ENCODE results near the gene MYL7.

Gene MYL7

GRCh38 chr7:44108768-44109750 lies 32.1 kb downstream of the MYL7 start:
- DNase-seq (ENCODE audit: low read depth, low spot score) = no peak
- in situ Hi-C loops (cut with HindIII; ENCODE audit: low sequenced_read_pairs) = no loop called here
- TF ChIP-seq, protein P1, sequence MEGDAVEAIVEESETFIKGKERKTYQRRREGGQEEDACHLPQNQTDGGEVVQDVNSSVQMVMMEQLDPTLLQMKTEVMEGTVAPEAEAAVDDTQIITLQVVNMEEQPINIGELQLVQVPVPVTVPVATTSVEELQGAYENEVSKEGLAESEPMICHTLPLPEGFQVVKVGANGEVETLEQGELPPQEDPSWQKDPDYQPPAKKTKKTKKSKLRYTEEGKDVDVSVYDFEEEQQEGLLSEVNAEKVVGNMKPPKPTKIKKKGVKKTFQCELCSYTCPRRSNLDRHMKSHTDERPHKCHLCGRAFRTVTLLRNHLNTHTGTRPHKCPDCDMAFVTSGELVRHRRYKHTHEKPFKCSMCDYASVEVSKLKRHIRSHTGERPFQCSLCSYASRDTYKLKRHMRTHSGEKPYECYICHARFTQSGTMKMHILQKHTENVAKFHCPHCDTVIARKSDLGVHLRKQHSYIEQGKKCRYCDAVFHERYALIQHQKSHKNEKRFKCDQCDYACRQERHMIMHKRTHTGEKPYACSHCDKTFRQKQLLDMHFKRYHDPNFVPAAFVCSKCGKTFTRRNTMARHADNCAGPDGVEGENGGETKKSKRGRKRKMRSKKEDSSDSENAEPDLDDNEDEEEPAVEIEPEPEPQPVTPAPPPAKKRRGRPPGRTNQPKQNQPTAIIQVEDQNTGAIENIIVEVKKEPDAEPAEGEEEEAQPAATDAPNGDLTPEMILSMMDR (IDR thresholded peaks at IDR 0.05; ENCODE audit: low read depth, low read length) = no peak
- H3K4me3 ChIP-seq (ENCODE audit: low read depth, low read length) = no peak overlapping the region

DNA sequence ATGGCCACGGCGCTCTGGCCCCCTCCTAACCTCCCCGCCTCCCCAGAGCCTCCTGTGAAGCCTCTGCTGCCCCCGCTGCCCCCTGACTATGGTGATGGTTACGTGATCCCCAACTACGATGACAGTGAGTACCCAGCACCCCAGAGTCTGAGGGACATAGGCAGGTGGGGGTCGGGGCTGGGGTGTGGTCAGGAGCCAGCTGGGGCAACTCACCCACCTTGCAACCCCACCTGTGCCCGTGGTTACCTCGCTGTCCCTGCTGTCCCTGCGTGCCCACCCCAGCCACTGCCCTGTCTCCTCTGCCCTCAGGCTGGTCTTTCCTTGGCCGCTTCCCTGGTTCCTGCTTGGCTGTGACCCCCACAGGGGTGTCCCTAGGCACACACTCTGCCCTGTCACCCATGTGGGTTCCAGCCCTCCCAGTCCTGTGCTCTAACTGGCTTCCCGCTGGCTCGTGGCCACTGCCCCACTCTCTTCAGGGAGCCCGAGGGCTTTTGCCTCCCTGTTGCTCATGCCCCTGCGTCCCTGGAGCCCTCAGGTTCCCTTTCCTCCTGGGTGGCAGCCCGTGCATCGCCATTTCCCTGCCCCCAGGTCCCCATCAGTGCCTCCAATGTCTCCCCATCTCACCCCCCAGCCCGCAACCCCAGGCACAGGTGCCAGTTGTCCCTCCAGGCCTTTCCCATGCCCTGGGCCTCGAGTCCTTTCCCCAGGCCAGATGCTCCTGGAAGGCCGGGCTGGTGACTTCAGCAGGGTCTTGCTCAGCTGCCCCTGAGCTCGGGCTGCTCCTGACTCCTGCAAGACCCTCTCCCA lies 33.0 kb downstream of the MYL7 start:
- in situ Hi-C loops (cut with HindIII; ENCODE audit: low sequenced_read_pairs) = no loop called here
- TF ChIP-seq, protein P1 (IDR thresholded peaks at IDR 0.05; ENCODE audit: low read depth, low read length) = no peak
- H3K4me3 ChIP-seq (ENCODE audit: low read depth, low read length) = no peak overlapping the region
- no peak for DNase-seq (ENCODE audit: low read depth, low spot score)

DNA sequence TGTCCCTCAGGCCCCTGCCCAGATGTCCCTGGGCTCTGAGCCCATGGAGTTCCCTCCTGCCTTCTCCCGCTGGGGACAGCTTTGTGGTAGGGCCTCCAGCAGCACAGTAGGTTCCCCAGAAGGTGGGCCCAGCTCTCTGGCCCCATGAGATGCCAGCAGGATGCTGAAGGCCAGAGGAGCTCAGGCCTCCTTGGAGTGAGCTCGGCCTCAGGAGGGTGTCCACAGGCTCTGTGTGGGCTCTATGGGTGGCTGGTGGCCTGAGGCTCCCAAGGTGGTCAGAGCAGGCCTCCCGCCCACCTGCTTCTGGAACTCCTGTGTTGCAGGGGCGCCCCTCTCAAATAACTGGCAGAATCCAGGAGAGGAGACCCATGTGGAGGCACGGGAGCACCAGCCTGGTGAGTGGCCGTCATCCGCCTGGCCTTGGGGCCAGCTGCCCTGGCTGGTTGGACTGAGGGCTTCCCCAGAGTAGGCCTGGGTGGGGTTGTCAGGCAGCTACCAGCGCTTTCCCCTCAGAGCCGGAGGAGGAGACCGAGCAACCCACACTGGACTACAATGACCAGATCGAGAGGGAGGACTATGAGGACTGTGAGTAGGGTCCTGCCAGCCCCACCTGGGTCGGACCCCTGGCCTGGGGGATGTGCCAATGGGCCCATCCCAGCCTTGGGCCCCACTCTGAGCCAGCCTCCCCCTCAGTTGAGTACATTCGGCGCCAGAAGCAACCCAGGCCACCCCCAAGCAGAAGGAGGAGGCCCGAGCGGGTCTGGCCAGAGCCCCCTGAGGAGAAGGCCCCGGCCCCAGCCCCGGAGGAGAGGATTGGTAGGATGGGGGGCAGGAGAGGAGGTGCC lies 33.8 kb downstream of the MYL7 start:
- TF ChIP-seq, protein P1 (IDR thresholded peaks at IDR 0.05; ENCODE audit: low read depth, low read length) = no peak
- no peak for DNase-seq (ENCODE audit: low read depth, low spot score)
- in situ Hi-C loops (cut with HindIII; ENCODE audit: low sequenced_read_pairs) = no loop called here
- no peak overlapping the region for H3K4me3 ChIP-seq (ENCODE audit: low read depth, low read length)

DNA sequence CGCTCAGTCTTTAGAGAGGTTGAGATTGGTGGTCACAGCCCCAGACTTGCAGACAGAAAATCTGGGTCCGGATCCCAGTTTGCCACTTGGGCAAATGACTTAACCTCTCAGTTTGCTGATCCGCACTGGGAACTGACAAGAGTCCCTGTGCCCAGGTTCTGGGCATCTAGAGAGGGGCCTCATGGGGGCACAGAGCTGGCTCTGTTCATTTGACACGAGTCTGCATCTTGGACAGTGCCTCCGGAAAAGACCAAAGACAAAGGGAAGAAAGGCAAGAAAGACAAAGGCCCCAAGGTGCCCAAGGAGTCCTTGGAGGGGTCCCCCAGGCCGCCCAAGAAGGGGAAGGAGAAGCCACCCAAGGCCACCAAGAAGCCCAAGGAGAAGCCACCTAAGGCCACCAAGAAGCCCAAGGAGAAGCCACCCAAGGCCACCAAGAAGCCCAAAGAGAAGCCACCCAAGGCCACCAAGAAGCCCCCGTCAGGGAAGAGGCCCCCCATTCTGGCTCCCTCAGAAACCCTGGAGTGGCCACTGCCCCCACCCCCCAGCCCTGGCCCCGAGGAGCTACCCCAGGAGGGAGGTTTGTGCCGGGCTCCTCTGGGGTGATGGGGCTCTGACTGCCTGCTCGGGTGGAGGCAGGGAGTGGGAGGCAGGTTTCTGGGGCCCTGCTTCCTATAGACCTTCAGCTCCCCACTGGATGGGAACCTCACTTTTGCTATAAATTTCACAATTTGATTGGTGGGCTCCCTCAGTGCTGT lies 34.6 kb downstream of the MYL7 start:
- TF ChIP-seq, protein P1 (IDR thresholded peaks at IDR 0.05; ENCODE audit: low read depth, low read length) = no peak
- peak overlapping the region; percentile 60 for H3K4me3 ChIP-seq (ENCODE audit: low read depth, low read length)
- DNase-seq (ENCODE audit: low read depth, low spot score) = no peak
- in situ Hi-C loops (cut with HindIII; ENCODE audit: low sequenced_read_pairs) = no loop called here

GRCh38 chr7:44105832-44106231 lies 35.3 kb downstream of the MYL7 start:
- in situ Hi-C loops (cut with HindIII; ENCODE audit: low sequenced_read_pairs) = no loop called here
- DNase-seq (ENCODE audit: low read depth, low spot score) = no peak
- peak overlapping the region; percentile 60 for H3K4me3 ChIP-seq (ENCODE audit: low read depth, low read length)
- TF ChIP-seq, protein P1 (IDR thresholded peaks at IDR 0.05; ENCODE audit: low read depth, low read length) = no peak

Data from astrocyte of the spinal cord (primary cell).